GM12801 (cell line): Measurements from ENCODE around the gene TNRC6A.

Experiments used
- TF ChIP-seq, protein P1 (sequence below): IDR thresholded peaks from one replicate; pipeline ENCODE4 v1.5.1; 2011; ENCODE audit warnings: control low read depth; ENCODE audit not compliant: insufficient read length; ENCODE audit errors: extremely low read depth

Gene TNRC6A

DNA sequence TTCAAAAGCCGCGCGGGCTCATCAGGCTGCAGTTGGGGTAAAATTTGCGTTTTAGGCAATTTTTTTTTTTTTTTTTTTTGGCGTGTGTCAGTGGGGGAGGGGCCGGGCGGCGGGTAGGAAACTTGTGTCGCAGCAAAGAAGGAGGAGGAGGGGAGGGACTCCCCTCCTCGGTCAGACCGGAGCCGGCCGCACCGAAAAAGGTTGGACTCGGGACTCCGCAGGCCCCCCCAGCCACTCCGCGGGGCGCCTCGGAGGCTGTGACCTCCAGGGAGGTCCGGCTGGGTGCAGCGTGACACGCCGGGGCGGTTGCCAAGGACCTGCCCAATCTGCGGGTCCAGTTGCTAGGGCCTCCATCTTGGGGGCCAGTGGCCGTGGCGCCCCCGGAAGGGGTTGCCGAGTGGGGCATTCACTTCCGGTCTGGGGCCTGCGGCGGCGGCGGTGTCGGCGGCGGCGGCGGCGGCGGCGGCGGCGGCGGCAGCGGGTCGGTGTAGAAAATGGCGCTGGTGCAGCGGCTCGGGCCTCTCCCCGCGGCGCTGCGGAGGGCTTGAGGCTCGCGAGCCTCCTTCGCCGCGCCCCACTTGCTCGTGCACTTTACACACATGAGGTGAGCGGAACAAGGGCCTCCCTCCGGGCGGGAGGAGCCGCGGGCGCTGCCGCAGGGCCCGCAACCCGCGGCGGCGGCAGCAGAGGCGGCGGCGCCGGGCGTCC is at the start of gene TNRC6A:
TSS of gene TNRC6A (plus strand) at position 409 of the 708 bp plus-strand sequence. CDS start at position 600, 191 bp downstream.
- TF ChIP-seq, protein P1, sequence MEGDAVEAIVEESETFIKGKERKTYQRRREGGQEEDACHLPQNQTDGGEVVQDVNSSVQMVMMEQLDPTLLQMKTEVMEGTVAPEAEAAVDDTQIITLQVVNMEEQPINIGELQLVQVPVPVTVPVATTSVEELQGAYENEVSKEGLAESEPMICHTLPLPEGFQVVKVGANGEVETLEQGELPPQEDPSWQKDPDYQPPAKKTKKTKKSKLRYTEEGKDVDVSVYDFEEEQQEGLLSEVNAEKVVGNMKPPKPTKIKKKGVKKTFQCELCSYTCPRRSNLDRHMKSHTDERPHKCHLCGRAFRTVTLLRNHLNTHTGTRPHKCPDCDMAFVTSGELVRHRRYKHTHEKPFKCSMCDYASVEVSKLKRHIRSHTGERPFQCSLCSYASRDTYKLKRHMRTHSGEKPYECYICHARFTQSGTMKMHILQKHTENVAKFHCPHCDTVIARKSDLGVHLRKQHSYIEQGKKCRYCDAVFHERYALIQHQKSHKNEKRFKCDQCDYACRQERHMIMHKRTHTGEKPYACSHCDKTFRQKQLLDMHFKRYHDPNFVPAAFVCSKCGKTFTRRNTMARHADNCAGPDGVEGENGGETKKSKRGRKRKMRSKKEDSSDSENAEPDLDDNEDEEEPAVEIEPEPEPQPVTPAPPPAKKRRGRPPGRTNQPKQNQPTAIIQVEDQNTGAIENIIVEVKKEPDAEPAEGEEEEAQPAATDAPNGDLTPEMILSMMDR, result no peak

GRCh38 chr16:24681793-24682192 is 47.7 kb upstream of the TNRC6A start:
- TF ChIP-seq, protein P1, result no peak

GRCh38 chr16:24683250-24683649 is 46.2 kb upstream of the TNRC6A start:
- TF ChIP-seq, protein P1, result no peak

DNA sequence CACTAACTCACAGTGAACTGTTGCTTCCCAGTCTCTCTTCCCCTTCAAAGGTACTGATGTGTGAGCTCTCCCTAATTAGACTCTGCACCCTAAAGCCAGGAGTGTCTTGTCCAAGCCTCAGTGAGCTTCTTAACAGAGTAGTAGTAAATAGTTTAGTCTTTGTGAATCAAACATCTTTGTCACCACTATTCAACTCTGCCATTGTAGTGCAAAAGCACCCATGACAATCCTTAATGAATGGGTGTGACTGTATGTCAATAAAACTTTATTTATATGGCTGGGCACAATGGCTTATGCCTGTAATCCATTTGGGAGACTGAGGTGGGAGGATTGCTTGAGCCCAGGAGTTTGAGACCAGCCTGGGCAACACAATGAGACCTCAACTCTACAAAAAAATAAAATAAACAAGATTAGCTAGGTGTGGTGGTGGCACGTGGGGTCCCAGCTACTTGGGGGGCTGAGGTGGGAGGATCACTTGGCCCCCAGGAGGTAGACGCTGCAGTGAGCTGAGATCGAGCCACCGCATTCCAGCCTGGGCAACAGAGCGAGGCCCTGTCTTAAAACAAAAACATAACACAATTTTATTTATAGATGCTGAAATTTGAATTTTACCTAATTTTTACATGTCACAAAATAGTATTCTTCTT is 45.5 kb upstream of the TNRC6A start:
- TF ChIP-seq, protein P1, result no peak

DNA sequence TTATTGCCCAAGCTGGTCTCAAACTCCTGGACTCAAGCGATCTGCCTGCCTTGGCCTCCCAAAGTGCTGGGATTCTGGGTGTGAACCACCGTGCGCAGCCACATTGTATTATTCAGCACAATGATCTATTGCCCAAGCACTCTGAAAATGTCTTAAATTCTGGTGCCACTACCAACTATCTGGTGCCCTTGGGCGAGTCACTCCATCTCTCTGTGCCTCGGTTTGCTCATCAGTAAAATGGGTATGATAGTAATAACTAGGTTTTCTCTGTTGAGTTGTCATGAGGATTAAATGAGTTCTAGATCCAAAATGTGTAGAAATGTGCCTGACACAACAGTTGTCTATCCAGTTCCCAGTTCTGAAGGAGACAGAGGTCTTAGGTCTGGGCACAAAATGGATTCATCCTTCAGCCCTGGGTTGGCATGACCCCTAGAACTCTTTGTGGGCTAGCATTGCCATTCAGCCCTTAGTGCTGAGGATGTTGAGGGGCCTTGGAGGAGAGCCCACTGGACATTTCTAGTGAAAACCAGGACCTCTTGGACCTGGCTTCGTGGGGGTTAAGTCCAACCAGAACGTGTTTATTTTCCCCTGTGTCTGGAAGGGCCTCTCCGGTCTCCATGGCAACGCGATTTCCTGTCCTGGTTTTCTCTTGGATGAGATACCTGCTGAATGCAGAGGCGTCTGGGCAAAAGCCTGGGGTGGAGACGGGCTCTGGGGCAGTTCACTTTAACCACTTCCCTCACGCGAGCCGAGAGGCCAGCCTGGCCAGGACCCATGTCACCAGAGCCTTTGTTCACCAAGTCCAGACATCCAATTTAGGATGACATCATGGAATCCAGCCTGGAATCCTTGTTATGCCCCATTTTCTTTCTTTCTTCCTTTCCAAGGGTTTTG is 43.7 kb upstream of the TNRC6A start:
- TF ChIP-seq, protein P1, result no peak

- TF ChIP-seq, protein P1, result no peak
Measured at GRCh38 chr16:24686678-24687077, 42.8 kb upstream of the TNRC6A start.

DNA sequence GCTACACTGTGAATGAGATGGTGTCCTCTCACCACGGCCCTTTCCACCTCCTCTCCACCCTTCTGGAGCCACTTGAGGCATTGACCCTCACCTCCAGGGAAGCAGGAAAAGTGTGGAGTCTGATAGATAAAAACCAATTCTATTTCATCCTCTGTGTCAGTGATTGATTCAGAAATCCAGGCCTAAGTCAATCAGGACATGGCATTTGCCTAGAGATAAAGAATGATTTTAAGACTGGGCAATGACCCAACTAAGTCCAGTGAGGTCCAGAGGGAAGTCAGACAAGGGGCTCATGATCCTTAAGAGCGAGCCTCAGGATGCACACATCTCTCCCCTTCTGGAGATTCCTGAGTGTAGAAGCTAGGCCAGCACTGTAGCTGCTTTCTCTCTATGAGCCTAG is 41.1 kb upstream of the TNRC6A start:
- TF ChIP-seq, protein P1, result no peak
